Measurements from ENCODE around the gene CRMP1. TPM values are rescaled to one million over a fixed set of nuclear protein-coding genes. Genes with fewer than 3 reads are reported as not detected.

CRMP1 gene
- total and polyA plus RNA-seq, 2 of the 8 experiments (the other 6 are each of a cell fraction or from before 2014, with no cell fraction given), result 120 to 131 TPM

GRCh38 chr4:5905714-5906113 is 12.8 kb upstream of the CRMP1 start:
- H2AK5ac ChIP-seq (ENCODE audit: low read depth, low read length), result no peak overlapping the region
- peak overlapping the region; percentile 41 to 49; a peak in 3 of 4 replicates for H3K4me2 ChIP-seq (ENCODE audit: insufficient read depth in 1 of 2, low read depth in 2 of 2, low read length in 2 of 2)
- WGBS, 2 experiments (ENCODE audit: extremely low coverage in 1 of 2, insufficient coverage in 1 of 2, insufficient read length in 1 of 2, insufficient replicate concordance in 2 of 2, low coverage in 1 of 2, low lambda C conversion rate in 2 of 2, missing lambda C conversion rate in 1 of 2), result 0% methylated on average over 4 of the region's 8 CpGs; no CpG with 5 or more reads in 1 of the 2 experiments
- H2BK5ac ChIP-seq (ENCODE audit: low read depth, low read length), result no peak overlapping the region
- H3K27me3 ChIP-seq (replicated peaks in 1 of 4; ENCODE audit: control insufficient read depth in 3 of 4, extremely low read depth in 1 of 4, insufficient read depth in 3 of 4, low read length in 3 of 4), result peaks cover 0 to 41% (median 30%) of the 10 kb centered on the region in 4 experiments; a peak in 6 of 7 replicates
- no peak overlapping the region for H2AFZ ChIP-seq (ENCODE audit: low read length)
- no peak overlapping the region for H3K4ac ChIP-seq (replicated peaks; ENCODE audit: insufficient read length, low read depth, low read length)
- H3K4me3 ChIP-seq (ENCODE audit: extremely low read depth in 1 of 4, insufficient read depth in 2 of 4, low read depth in 3 of 4, low read length in 4 of 4), result peak overlapping the region in 1 of 4 experiments; percentile 21; a peak in 1 of 8 replicates
- no peak overlapping the region for H2BK120ac ChIP-seq (replicated peaks; ENCODE audit: low read depth, low read length)
- H3K27ac ChIP-seq (ENCODE audit: low read depth, low read length), result no peak overlapping the region
- no peak overlapping the region for H3K23ac ChIP-seq (ENCODE audit: insufficient read length)
- H3K4me1 ChIP-seq (replicated peaks in 1 of 4; ENCODE audit: control insufficient read depth in 3 of 4, insufficient read depth in 4 of 4, low read length in 3 of 4), result peaks cover 19 to 36% (median 24%) of the 10 kb centered on the region in 4 experiments
- H3K23me2 ChIP-seq (ENCODE audit: low read depth, low read length), result no peaks in the 10 kb centered on the region; the same call in 1 of the 2 replicates
- ChIA-PET POLR2A (ENCODE audit: partially characterized antibody) (interaction anchor here (2.1 kb wide), 1 partner anchor 13 kb away, joined by 14 read pairs; the partner anchor contains the start of gene CRMP1), CTCF (ENCODE audit: partially characterized antibody) (interaction anchor here (1.0 to 1.5 kb wide), 5 partner anchors 12 to 22 kb away, joined by 3 to 4 read pairs (median 3); no protein-coding TSS in a partner anchor)
- H3K18ac ChIP-seq (ENCODE audit: extremely low read depth, low read length), result no peak overlapping the region
- DNase-seq (ENCODE audit: low read depth in 1 of 2, low spot score in 2 of 2), result peak; percentile 54 to 56
- H2BK20ac ChIP-seq (ENCODE audit: low read length), result no peak overlapping the region
- H3K79me1 ChIP-seq (ENCODE audit: low read depth, low read length), result no peaks in the 10 kb centered on the region
- H3K36me3 ChIP-seq (ENCODE audit: control insufficient read depth in 2 of 4, insufficient read depth in 4 of 4, low read length in 3 of 4), result no peaks in the 10 kb centered on the region
- H3K9me3 ChIP-seq (ENCODE audit: insufficient read depth in 2 of 2, low read depth in 1 of 2, low read length in 1 of 2), result no peaks in the 10 kb centered on the region
- no peak overlapping the region for H3K14ac ChIP-seq (ENCODE audit: insufficient read length)
- H3K79me2 ChIP-seq (ENCODE audit: control insufficient read depth in 1 of 2, insufficient read depth in 2 of 2, low read length in 2 of 2), result no peaks in the 10 kb centered on the region
- no peak overlapping the region for H4K8ac ChIP-seq (ENCODE audit: extremely low read depth, insufficient read depth, low read length)
- no peak overlapping the region for H2BK12ac ChIP-seq (ENCODE audit: low read depth, low read length)
- H2BK15ac ChIP-seq (ENCODE audit: low read length), result no peak overlapping the region
- H3K9ac ChIP-seq (replicated peaks in 1 of 4; ENCODE audit: extremely low read depth in 1 of 4, low read depth in 3 of 4, low read length in 3 of 4), result no peak overlapping the region
- no peak overlapping the region for H3K56ac ChIP-seq (replicated peaks; ENCODE audit: insufficient read length, low read depth, low read length)
- TF ChIP-seq ASH2L (IDR thresholded peaks at IDR 0.05; ENCODE audit: low read length), result no peak
- TF ChIP-seq CREB1 (IDR thresholded peaks at IDR 0.05), result peak; percentile 79
- TF ChIP-seq EP300 (IDR thresholded peaks at IDR 0.05; ENCODE audit: borderline replicate concordance in 1 of 2, low read depth in 2 of 2, low read length in 2 of 2), result peak in 1 of 2 experiments; percentile 18; a peak in 1 of 3 replicates
- TF ChIP-seq SP1 (IDR thresholded peaks at IDR 0.05; ENCODE audit: low read depth, low read length), result 0 out of 2 replicates have a peak, but pooled peaks have one; percentile 9
- TF ChIP-seq HDAC6 (IDR thresholded peaks at IDR 0.05; ENCODE audit: low read depth, low read length), result no peak
- peak; percentile 95 for TF ChIP-seq NANOG (IDR thresholded peaks at IDR 0.05; ENCODE audit: insufficient read depth, low read depth, low read length, poor library complexity, severe bottlenecking)
- TF ChIP-seq ATF2 (IDR thresholded peaks at IDR 0.05; ENCODE audit: low read length), result peak; percentile 47; the same call in 1 of the 2 replicates
- TF ChIP-seq JUND (IDR thresholded peaks at IDR 0.05; ENCODE audit: low read length), result no peak
- no peak overlapping the region for H4K5ac ChIP-seq (ENCODE audit: insufficient read length, low read depth, low read length)
- no peak overlapping the region for H4K91ac ChIP-seq (replicated peaks; ENCODE audit: insufficient read length, low read length)
- peak; percentile 85 for FAIRE-seq
- no peaks in the 10 kb centered on the region for H4K20me1 ChIP-seq (replicated peaks in 1 of 2; ENCODE audit: control insufficient read depth in 1 of 2, insufficient read depth in 2 of 2, low read length in 2 of 2)

Data from H1 (cell line).